ENCODE measurements around the gene SERAC1.

GRCh38 chr6:158131926-158132325 lies 36.1 kb downstream of the SERAC1 start:
- TF ChIP-seq CTCF (IDR thresholded peaks at IDR 0.05; ENCODE audit: low read depth, low read length, missing input control) (no peak), ATF3 (IDR thresholded peaks at IDR 0.05) (no peak), GABPA (IDR thresholded peaks at IDR 0.05 in 1 of 2, conservative IDR thresholded peaks at IDR 0.05 in 1 of 2) (no peak), EGR1 (IDR thresholded peaks at IDR 0.05; ENCODE audit: low read depth in 2 of 2) (no peak), SP1 (IDR thresholded peaks at IDR 0.05) (no peak)
- TF ChIP-seq, protein P1, sequence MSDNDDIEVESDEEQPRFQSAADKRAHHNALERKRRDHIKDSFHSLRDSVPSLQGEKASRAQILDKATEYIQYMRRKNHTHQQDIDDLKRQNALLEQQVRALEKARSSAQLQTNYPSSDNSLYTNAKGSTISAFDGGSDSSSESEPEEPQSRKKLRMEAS (IDR thresholded peaks at IDR 0.05): no peak
- TF ChIP-seq, protein P2, sequence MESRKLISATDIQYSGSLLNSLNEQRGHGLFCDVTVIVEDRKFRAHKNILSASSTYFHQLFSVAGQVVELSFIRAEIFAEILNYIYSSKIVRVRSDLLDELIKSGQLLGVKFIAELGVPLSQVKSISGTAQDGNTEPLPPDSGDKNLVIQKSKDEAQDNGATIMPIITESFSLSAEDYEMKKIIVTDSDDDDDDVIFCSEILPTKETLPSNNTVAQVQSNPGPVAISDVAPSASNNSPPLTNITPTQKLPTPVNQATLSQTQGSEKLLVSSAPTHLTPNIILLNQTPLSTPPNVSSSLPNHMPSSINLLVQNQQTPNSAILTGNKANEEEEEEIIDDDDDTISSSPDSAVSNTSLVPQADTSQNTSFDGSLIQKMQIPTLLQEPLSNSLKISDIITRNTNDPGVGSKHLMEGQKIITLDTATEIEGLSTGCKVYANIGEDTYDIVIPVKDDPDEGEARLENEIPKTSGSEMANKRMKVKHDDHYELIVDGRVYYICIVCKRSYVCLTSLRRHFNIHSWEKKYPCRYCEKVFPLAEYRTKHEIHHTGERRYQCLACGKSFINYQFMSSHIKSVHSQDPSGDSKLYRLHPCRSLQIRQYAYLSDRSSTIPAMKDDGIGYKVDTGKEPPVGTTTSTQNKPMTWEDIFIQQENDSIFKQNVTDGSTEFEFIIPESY (IDR thresholded peaks at IDR 0.05): no peak
